ENCODE results near the gene PREX1.

DNA sequence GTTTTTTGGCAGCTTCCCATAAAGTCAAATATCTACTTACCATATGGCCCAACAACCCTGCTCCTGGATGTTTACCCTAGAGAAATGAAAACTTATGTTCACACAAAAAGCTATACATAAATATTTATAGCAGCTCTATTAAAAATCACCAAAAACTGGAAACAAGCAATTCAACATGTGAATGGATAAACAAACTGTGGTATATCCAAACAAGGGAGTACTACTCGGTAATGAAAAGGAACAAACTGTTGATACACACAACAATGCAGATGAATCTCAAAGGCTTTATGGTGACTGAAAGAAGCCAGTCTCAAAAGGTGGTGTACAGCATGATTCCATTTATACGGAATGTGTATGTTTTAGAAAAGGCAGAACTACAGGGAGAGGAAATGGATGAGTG, 48.4 kb downstream of the PREX1 start:
- TF ChIP-seq, protein P1, sequence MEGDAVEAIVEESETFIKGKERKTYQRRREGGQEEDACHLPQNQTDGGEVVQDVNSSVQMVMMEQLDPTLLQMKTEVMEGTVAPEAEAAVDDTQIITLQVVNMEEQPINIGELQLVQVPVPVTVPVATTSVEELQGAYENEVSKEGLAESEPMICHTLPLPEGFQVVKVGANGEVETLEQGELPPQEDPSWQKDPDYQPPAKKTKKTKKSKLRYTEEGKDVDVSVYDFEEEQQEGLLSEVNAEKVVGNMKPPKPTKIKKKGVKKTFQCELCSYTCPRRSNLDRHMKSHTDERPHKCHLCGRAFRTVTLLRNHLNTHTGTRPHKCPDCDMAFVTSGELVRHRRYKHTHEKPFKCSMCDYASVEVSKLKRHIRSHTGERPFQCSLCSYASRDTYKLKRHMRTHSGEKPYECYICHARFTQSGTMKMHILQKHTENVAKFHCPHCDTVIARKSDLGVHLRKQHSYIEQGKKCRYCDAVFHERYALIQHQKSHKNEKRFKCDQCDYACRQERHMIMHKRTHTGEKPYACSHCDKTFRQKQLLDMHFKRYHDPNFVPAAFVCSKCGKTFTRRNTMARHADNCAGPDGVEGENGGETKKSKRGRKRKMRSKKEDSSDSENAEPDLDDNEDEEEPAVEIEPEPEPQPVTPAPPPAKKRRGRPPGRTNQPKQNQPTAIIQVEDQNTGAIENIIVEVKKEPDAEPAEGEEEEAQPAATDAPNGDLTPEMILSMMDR (IDR thresholded peaks at IDR 0.05): no peak
- TF ChIP-seq EP300 (IDR thresholded peaks at IDR 0.05; ENCODE audit: borderline replicate concordance in 1 of 2, low read depth in 1 of 2, low read length in 1 of 2) (no peak), EZH2phosphoT487 (IDR thresholded peaks at IDR 0.05; ENCODE audit: borderline replicate concordance, low read depth) (no peak), POLR2AphosphoS5 (IDR thresholded peaks at IDR 0.05; ENCODE audit: low read depth, low read length) (no peak), TAF1 (IDR thresholded peaks at IDR 0.05; ENCODE audit: borderline replicate concordance, low read depth, low read length) (no peak), FOXM1 (IDR thresholded peaks at IDR 0.05; ENCODE audit: low read depth) (no peak)
